SU-DHL-6 (cell line): ENCODE data around the gene PTPRN2.

ENCODE experiments used
- H2AFZ ChIP-seq: fragments of 200-600 bp; sonication (generic); 2 replicates; pipeline ENCODE4 v1.6.1; 2014; ENCODE audit warnings: low read depth, mild to moderate bottlenecking, moderate library complexity, mixed read lengths, antibody characterized with exemption, low read length; ENCODE audit not compliant: severe bottlenecking
- H3F3A ChIP-seq: fragments of 200-600 bp; shearing (Covaris generic); 2 replicates; pipeline ENCODE4 v1.6.0; 2016; ENCODE audit warnings: antibody characterized with exemption, mild to moderate bottlenecking; ENCODE audit not compliant: insufficient read depth
- H3K27ac ChIP-seq: fragments of 200-600 bp; sonication (generic); 2 replicates; pipeline ENCODE4 v1.5.1; 2016; ENCODE audit warnings: low read depth, mild to moderate bottlenecking, low read length, moderate library complexity, mixed read lengths
- H3K27me3 ChIP-seq: fragments of 200-600 bp; sonication (generic), shearing (Covaris generic); 2 replicates; pipeline ENCODE4 v1.6.0; 2014; ENCODE audit warnings: mild to moderate bottlenecking, low read length
- H3K36me3 ChIP-seq: fragments of 200-600 bp; sonication (generic); 2 replicates; pipeline ENCODE4 v1.6.1; 2014; ENCODE audit warnings: mild to moderate bottlenecking, low read length, mixed read lengths
- H3K4me2 ChIP-seq: fragments of 300-600, 200-600 bp; shearing (Covaris generic), sonication (generic); 2 replicates; pipeline ENCODE4 v1.6.0; 2014; ENCODE audit warnings: low read length, low read depth, mild to moderate bottlenecking; ENCODE audit not compliant: poor library complexity, severe bottlenecking
- H3K4me3 ChIP-seq: fragments of 200-600 bp; sonication (generic); 2 replicates; pipeline ENCODE4 v1.5.1; 2014; ENCODE audit warnings: antibody characterized with exemption, low read length, mild to moderate bottlenecking, mixed read lengths; ENCODE audit not compliant: insufficient read depth, poor library complexity, severe bottlenecking
- H3K79me2 ChIP-seq: fragments of 200-600 bp; sonication (generic); 2 replicates; pipeline ENCODE4 v1.6.1; 2014; ENCODE audit warnings: mild to moderate bottlenecking, low read length, moderate library complexity; ENCODE audit not compliant: insufficient read depth
- H3K9ac ChIP-seq: fragments of 200-600 bp; sonication (generic); 2 replicates; pipeline ENCODE4 v1.7.0; 2014; ENCODE audit warnings: mild to moderate bottlenecking, low read length
- H3K9me2 ChIP-seq: fragments of 200-600 bp; sonication (generic); replicated peaks from 2 replicates; pipeline ENCODE4 v1.6.1; 2014; ENCODE audit warnings: low read length; ENCODE audit not compliant: insufficient read depth
- H3K9me3 ChIP-seq: fragments of 200-600 bp; sonication (generic); 2 replicates; pipeline ENCODE4 v1.6.1; 2014; ENCODE audit warnings: low read length, mixed read lengths; ENCODE audit not compliant: insufficient read depth
- H4K20me1 ChIP-seq: fragments of 200-600 bp; sonication (generic); 2 replicates; pipeline ENCODE4 v1.6.1; 2014; ENCODE audit warnings: low read depth, mild to moderate bottlenecking, antibody characterized with exemption, low read length, moderate library complexity, mixed read lengths
- CTCF ChIP-seq: fragments of 200-600 bp; sonication (generic); IDR thresholded peaks from one replicate; pipeline ENCODE4 v1.5.1; 2017; ENCODE audit warnings: antibody characterized with exemption, mild to moderate bottlenecking, low read length, moderate library complexity; ENCODE audit not compliant: insufficient read depth, poor library complexity, severe bottlenecking
- EZH2phosphoT487 ChIP-seq: fragments of 200-600 bp; sonication (generic), shearing (Covaris generic); conservative IDR thresholded peaks from 2 replicates; pipeline ENCODE4 v1.6.1; 2018; ENCODE audit warnings: mild to moderate bottlenecking, antibody characterized with exemption, low read length, moderate library complexity, mixed read lengths

The PTPRN2 gene

GRCh38 chr7:158263110-158263963, 324.3 kb downstream of the PTPRN2 start:
- no peak overlapping the region for H3K4me2 ChIP-seq
- TF ChIP-seq CTCF (no peak), EZH2phosphoT487 (no peak)

GRCh38 chr7:158262284-158263109, 325.1 kb downstream of the PTPRN2 start:
- H2AFZ ChIP-seq, result no peak overlapping the region
- H3F3A ChIP-seq, result no peaks in the 10 kb centered on the region
- H3K4me3 ChIP-seq, result no peak overlapping the region
- peaks cover 3% of the 10 kb centered on the region; the same call in 1 of the 2 replicates for H3K9me3 ChIP-seq
- H3K27ac ChIP-seq, result no peak overlapping the region
- no peaks in the 10 kb centered on the region for H3K9me2 ChIP-seq
- H3K4me2 ChIP-seq, result no peak overlapping the region
- H3K9ac ChIP-seq, result no peak overlapping the region
- no peaks in the 10 kb centered on the region for H4K20me1 ChIP-seq
- no peaks in the 10 kb centered on the region for H3K36me3 ChIP-seq
- no peak for TF ChIP-seq CTCF
- TF ChIP-seq EZH2phosphoT487, result no peak
- no peaks in the 10 kb centered on the region for H3K27me3 ChIP-seq
- H3K79me2 ChIP-seq, result no peaks in the 10 kb centered on the region

More at GRCh38 chr7:158263110-158263963, 324.3 kb downstream of the PTPRN2 start:
- H3F3A ChIP-seq, result no peaks in the 10 kb centered on the region
- no peaks in the 10 kb centered on the region for H3K79me2 ChIP-seq
- H3K27me3 ChIP-seq, result no peaks in the 10 kb centered on the region
- H2AFZ ChIP-seq, result no peak overlapping the region
- no peak overlapping the region for H3K27ac ChIP-seq
- H3K4me3 ChIP-seq, result no peak overlapping the region
- no peaks in the 10 kb centered on the region for H4K20me1 ChIP-seq
- no peaks in the 10 kb centered on the region for H3K36me3 ChIP-seq
- H3K9ac ChIP-seq, result no peak overlapping the region
- peaks cover 3% of the 10 kb centered on the region; the same call in 1 of the 2 replicates for H3K9me3 ChIP-seq
- no peaks in the 10 kb centered on the region for H3K9me2 ChIP-seq

- no peak overlapping the region for H3K9ac ChIP-seq
- no peak overlapping the region for H2AFZ ChIP-seq
- no peaks in the 10 kb centered on the region for H3K36me3 ChIP-seq
- H3K9me3 ChIP-seq, result peaks cover 3% of the 10 kb centered on the region; the same call in 1 of the 2 replicates
- TF ChIP-seq EZH2phosphoT487 (no peak), CTCF (no peak)
- no peak overlapping the region for H3K4me3 ChIP-seq
- no peaks in the 10 kb centered on the region for H3K79me2 ChIP-seq
- H4K20me1 ChIP-seq, result no peaks in the 10 kb centered on the region
- no peak overlapping the region for H3K4me2 ChIP-seq
- H3K27me3 ChIP-seq, result no peaks in the 10 kb centered on the region
- H3F3A ChIP-seq, result no peaks in the 10 kb centered on the region
- no peak overlapping the region for H3K27ac ChIP-seq
- H3K9me2 ChIP-seq, result no peaks in the 10 kb centered on the region
Observed at GRCh38 chr7:158261362-158262235, 326.0 kb downstream of the PTPRN2 start.
